B cell (primary cell): ENCODE results near the gene SMIM1. TPM values are rescaled to one million over a fixed set of nuclear protein-coding genes. Genes with fewer than 3 reads are reported as not detected.

Experiments used
- ATAC-seq: fragments of 200-7000 bp; cut with Tn5 transposase; one replicate; pipeline ENCODE4 v1.10.0; 2021; ENCODE audit warnings: low read depth, mild to moderate bottlenecking, moderate number of reproducible peaks, moderate library complexity
- CTCF ChIA-PET: fragments of 350-600 bp; sonication (Branson Sonifier 250); formaldehyde crosslinking; loops from one replicate; lab custom pipeline; 2021; ENCODE audit warnings: antibody characterized with exemption, inconsistent platforms; lab: Charles Lee
- POLR2A ChIA-PET: fragments of 350-600 bp; sonication (Branson Sonifier 250); formaldehyde crosslinking; loops from one replicate; lab custom pipeline; 2021; ENCODE audit warnings: antibody characterized with exemption; lab: Charles Lee
- DNase-seq: peaks from one replicate; pipeline ENCODE4 v3.0.0; 2013
- H2AFZ ChIP-seq: 2 replicates; pipeline ENCODE4 v1.6.1; 2012; ENCODE audit warnings: mild to moderate bottlenecking, low read depth, low read length; ENCODE audit not compliant: insufficient read depth, poor library complexity, severe bottlenecking
- H3K27ac ChIP-seq, 2 donors: 1 replicate in 1 of 2; 2 replicates in 1 of 2; pipeline ENCODE4 v1.5.1; 2012 to 2013; ENCODE audit warnings: low read length in 2 of 2, mild to moderate bottlenecking in 2 of 2, moderate library complexity in 1 of 2
- H3K27me3 ChIP-seq, 4 experiments: fragments of 200-600 bp in 1 of 4; sonication (generic) in 1 of 4; replicated peaks in 1 of 4; 1 replicate in 2 of 4; 2 replicates in 2 of 4; pipeline versions ENCODE4 v1.6.1 to v1.7.0; 2013 to 2016; ENCODE audit warnings: low read length in 3 of 4, mild to moderate bottlenecking in 2 of 4, mixed read lengths in 1 of 4, moderate library complexity in 1 of 4; ENCODE audit not compliant: insufficient read depth in 4 of 4, control insufficient read depth in 3 of 4; ENCODE audit errors: control extremely low read depth in 1 of 4
- H3K36me3 ChIP-seq, 2 experiments: replicated peaks in 1 of 2; 1 replicate in 1 of 2; 2 replicates in 1 of 2; pipeline versions ENCODE4 v1.6.1 to v1.7.1; 2013; ENCODE audit warnings: low read length in 1 of 2; ENCODE audit not compliant: insufficient read depth in 2 of 2, control insufficient read depth in 1 of 2; ENCODE audit errors: control extremely low read depth in 1 of 2, extremely low read depth in 1 of 2
- H3K4me1 ChIP-seq, 2 donors: fragments of 200-600 bp in 1 of 2; sonication (generic) in 1 of 2; 1 replicate in 1 of 2; 2 replicates in 1 of 2; pipeline versions ENCODE4 v1.5.1 to v1.6.1; 2013 to 2017; ENCODE audit warnings: low read length in 2 of 2; ENCODE audit not compliant: control insufficient read depth in 2 of 2, insufficient read depth in 2 of 2
- H3K4me2 ChIP-seq: replicated peaks from 2 replicates; pipeline ENCODE3; 2012; ENCODE audit warnings: mild to moderate bottlenecking, low read depth, low read length; ENCODE audit not compliant: poor library complexity, severe bottlenecking
- H3K4me3 ChIP-seq, 5 experiments: fragments of 200-600 bp in 1 of 5; sonication (generic) in 1 of 5; 1 replicate in 3 of 5; 2 replicates in 2 of 5; pipeline versions ENCODE4 v1.5.1 to v1.7.0; 2011 to 2016; ENCODE audit warnings: low read length in 4 of 5, mild to moderate bottlenecking in 4 of 5, low read depth in 2 of 5, control low read depth in 1 of 5, moderate library complexity in 1 of 5; ENCODE audit not compliant: insufficient read depth in 1 of 5; ENCODE audit errors: control extremely low read depth in 1 of 5, extremely low read depth in 1 of 5
- H3K79me2 ChIP-seq: fragments of 200-600 bp; sonication (generic); one replicate; pipeline ENCODE4 v1.6.0; 2016; ENCODE audit warnings: low read length; ENCODE audit not compliant: control insufficient read depth, insufficient read depth
- H3K9ac ChIP-seq: fragments of 200-600 bp; sonication (generic); 2 replicates; pipeline ENCODE4 v1.6.1; 2017; ENCODE audit warnings: mild to moderate bottlenecking, low read length, moderate library complexity
- H3K9me3 ChIP-seq, 3 donors: one replicate each; pipeline versions ENCODE4 v1.6.1 to v1.7.1; 2013; ENCODE audit warnings: low read length in 2 of 3; ENCODE audit not compliant: control insufficient read depth in 2 of 3, insufficient read depth in 1 of 3; ENCODE audit errors: control extremely low read depth in 1 of 3
- H4K20me1 ChIP-seq: 2 replicates; pipeline ENCODE4 v1.6.0; 2012; ENCODE audit warnings: mild to moderate bottlenecking, low read length; ENCODE audit not compliant: insufficient read depth, control insufficient read depth, poor library complexity, severe bottlenecking
- H3K27ac Mint-ChIP-seq: one replicate; pipeline ENCODE4 v1.8.0; 2021; ENCODE audit warnings: mixed read lengths
- H3K27me3 Mint-ChIP-seq: one replicate; pipeline ENCODE4 v1.8.0; 2021; ENCODE audit warnings: mixed read lengths
- H3K4me1 Mint-ChIP-seq: one replicate; pipeline ENCODE4 v1.8.0; 2021; ENCODE audit warnings: mixed read lengths
- H3K4me3 Mint-ChIP-seq: one replicate; pipeline ENCODE4 v1.8.0; 2021; ENCODE audit warnings: mixed read lengths
- H3K9me3 Mint-ChIP-seq: one replicate; pipeline ENCODE4 v1.8.0; 2022; ENCODE audit warnings: mixed read lengths; ENCODE audit not compliant: insufficient read depth
- CTCF ChIP-seq: fragments of 200-600 bp; IDR thresholded peaks from one replicate; pipeline ENCODE4 v1.8.0; 2022; ENCODE audit warnings: antibody characterized with exemption, mild to moderate bottlenecking
- EZH2 ChIP-seq: IDR thresholded peaks from 2 replicates; pipeline ENCODE4 v1.6.1; 2012; ENCODE audit warnings: borderline replicate concordance, low read depth, mild to moderate bottlenecking, moderate library complexity, low read length; ENCODE audit not compliant: insufficient read depth, poor library complexity, severe bottlenecking
- WGBS: methylation state at CpG from one replicate; pipeline ENCODE4 v1.1.5; 2013; ENCODE audit warnings: missing lambda C conversion rate; ENCODE audit not compliant: insufficient coverage; 5-methylcytosine and 5-hydroxymethylcytosine counted together
- intact Hi-C: fragments of 100-400 bp; cut with micrococcal nuclease; formaldehyde crosslinking; loops from one replicate; pipeline ENCODE4 v1.10.0; 2022
- polyA plus RNA-seq: library from polyadenylated mRNA; depleted of rRNA; stranded (reverse); fragments of >200 nt; gene quantifications from 2 replicates; pipeline ENCODE4 v1.2.3, GENCODE V29; 2012
- total RNA-seq, 2 donors: library from RNA; stranded (reverse); fragments of 120-200 nt in 1 of 2; gene quantifications; 1 replicate in 1 of 2; 2 replicates in 1 of 2; pipeline versions ENCODE4 v1.2.3 to v1.2.4, GENCODE V29; 2013 to 2022

The SMIM1 gene
- total and polyA plus RNA-seq, 2 donors (not counting 1 experiment from before 2014, with no cell fraction given): 2.6 to 9.0 TPM

- TF ChIP-seq EZH2 (no peak), CTCF (no peak)
- Histone ChIP-seq H3K4me3 (no peak overlapping the region), H3K27me3 (peaks cover 0 to 10% (median 4%) of the 10 kb centered on the region in 4 experiments), H2AFZ (no peak overlapping the region), H4K20me1 (no peaks in the 10 kb centered on the region), H3K9ac (no peak overlapping the region), H3K27ac (no peak overlapping the region), H3K36me3 (no peaks in the 10 kb centered on the region), H3K4me2 (no peak overlapping the region), H3K79me2 (no peaks in the 10 kb centered on the region), H3K9me3 (peaks cover 0 to 7% (median 0%) of the 10 kb centered on the region in 3 donors), H3K4me1 (peaks cover 0 to 3% of the 10 kb centered on the region in 2 donors)
- DNase-seq (no peak), ATAC-seq (no peak)
- intact Hi-C loops: no loop called here
- CTCF ChIA-PET: interaction anchor here (1.4 to 1.5 kb wide), 2 partner anchors 38 to 81 kb away, joined by 3 to 4 read pairs; no protein-coding TSS in a partner anchor
- POLR2A ChIA-PET: no interaction called here
- Mint-ChIP-seq H3K4me1 (peaks cover 4% of the 10 kb centered on the region), H3K4me3 (no peak overlapping the region), H3K27ac (no peak overlapping the region), H3K27me3 (peaks cover 27% of the 10 kb centered on the region), H3K9me3 (no peaks in the 10 kb centered on the region)
- WGBS: 82% methylated on average over 11 of the region's 11 CpGs
Measured at GRCh38 chr1:3805038-3805437, 32.5 kb downstream of the SMIM1 start.

DNA sequence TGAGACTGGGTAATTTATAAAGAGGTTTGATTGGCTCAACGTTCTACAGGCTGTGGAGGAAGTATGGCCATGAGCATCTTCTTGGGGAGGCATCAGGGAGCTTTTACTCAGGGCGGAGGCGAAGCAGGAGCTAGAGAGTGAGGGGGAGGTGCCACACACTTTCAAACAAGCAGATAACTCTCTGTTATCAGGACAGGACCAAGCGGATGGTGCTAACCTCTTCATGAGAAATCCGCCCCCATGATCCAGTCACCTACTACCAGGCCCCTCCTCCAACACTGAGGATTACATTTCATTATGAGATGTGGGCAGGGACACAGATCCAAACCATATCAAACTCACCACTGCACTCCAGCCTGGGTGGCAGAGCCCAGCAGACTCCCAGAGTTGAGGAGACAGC, 35.2 kb downstream of the SMIM1 start:
- peaks cover 23% of the 10 kb centered on the region for H3K27me3 Mint-ChIP-seq
- Histone ChIP-seq H2AFZ (no peak overlapping the region), H3K4me1 (no peaks in the 10 kb centered on the region), H3K79me2 (no peaks in the 10 kb centered on the region), H4K20me1 (no peaks in the 10 kb centered on the region), H3K36me3 (no peaks in the 10 kb centered on the region), H3K9me3 (peaks cover 0 to 7% (median 0%) of the 10 kb centered on the region in 3 donors), H3K4me3 (no peak overlapping the region), H3K4me2 (no peak overlapping the region), H3K9ac (no peak overlapping the region), H3K27ac (no peak overlapping the region), H3K27me3 (peaks cover 0 to 4% (median 2%) of the 10 kb centered on the region in 4 experiments)
- intact Hi-C loops: no loop called here
- DNase-seq (no peak), ATAC-seq (no peak)
- H3K9me3 Mint-ChIP-seq: no peaks in the 10 kb centered on the region
- ChIA-PET CTCF (no interaction called here), POLR2A (no interaction called here)
- no peak overlapping the region for H3K4me3 Mint-ChIP-seq
- TF ChIP-seq CTCF (no peak), EZH2 (no peak)
- H3K27ac Mint-ChIP-seq: no peak overlapping the region
- no peaks in the 10 kb centered on the region for H3K4me1 Mint-ChIP-seq
- WGBS: 60% methylated on average over 1 of the region's 5 CpGs
